ENCODE results near the gene MYH10. TPM values are rescaled to one million over a fixed set of nuclear protein-coding genes. Genes with fewer than 3 reads are reported as not detected.

Gene MYH10
- total and polyA plus RNA-seq, 9 of the 15 experiments (the other 6 are each of a cell fraction or from before 2014, with no cell fraction given), result 16.3 to 95.3 (median 39.7) TPM

DNA sequence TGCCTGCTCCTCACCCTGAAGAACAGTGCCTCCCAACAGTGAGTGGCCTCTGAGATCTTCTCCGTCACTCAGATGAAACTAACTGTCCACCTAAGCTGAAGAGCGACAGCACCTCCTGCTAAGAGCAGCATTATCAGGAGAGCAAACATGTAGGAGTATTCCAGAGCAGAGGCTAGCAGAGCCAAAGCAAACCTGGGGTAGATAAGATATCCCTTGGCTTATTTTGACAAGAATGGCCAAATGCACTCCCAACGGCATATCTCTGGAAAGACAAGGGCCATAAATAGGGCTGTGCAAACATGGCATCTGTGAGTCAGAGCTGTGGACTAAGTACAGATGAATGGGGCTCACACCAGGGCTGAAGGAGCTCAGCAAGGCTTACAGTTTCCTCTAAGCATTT, 98.5 kb downstream of the MYH10 start (continued):
- TF ChIP-seq HNRNPK (IDR thresholded peaks at IDR 0.05; ENCODE audit: low read depth, low read length, poor library complexity, severe bottlenecking) (no peak), ZNF695 (CRISPR knock-in tag; IDR thresholded peaks at IDR 0.05) (no peak), SLC30A9 (CRISPR knock-in tag; IDR thresholded peaks at IDR 0.05) (no peak), BMI1 (IDR thresholded peaks at IDR 0.05; ENCODE audit: low read length) (no peak), MEIS2 (IDR thresholded peaks at IDR 0.05; ENCODE audit: partially characterized antibody) (peak; percentile 96), MBD2 (IDR thresholded peaks at IDR 0.05; ENCODE audit: borderline replicate concordance, low read depth) (peak; percentile 81), ELF4 (CRISPR knock-in tag; IDR thresholded peaks at IDR 0.05) (0 out of 2 replicates have a peak, but pooled peaks have one; percentile 64), GTF2F1 (IDR thresholded peaks at IDR 0.05; ENCODE audit: low read depth, low read length) (no peak), SAFB2 (IDR thresholded peaks at IDR 0.05; ENCODE audit: borderline replicate concordance, low read depth, low read length, severe bottlenecking) (no peak), NFATC3 (IDR thresholded peaks at IDR 0.05) (no peak), CREM (IDR thresholded peaks at IDR 0.05; ENCODE audit: low read depth) (peak; percentile 60), HMGN3 (IDR thresholded peaks at IDR 0.05; ENCODE audit: borderline replicate concordance, extremely low read depth, insufficient read length, low read depth, low read length) (no peak), ZNF282 (CRISPR knock-in tag; IDR thresholded peaks at IDR 0.05) (no peak)
- TF ChIP-seq, protein P1, sequence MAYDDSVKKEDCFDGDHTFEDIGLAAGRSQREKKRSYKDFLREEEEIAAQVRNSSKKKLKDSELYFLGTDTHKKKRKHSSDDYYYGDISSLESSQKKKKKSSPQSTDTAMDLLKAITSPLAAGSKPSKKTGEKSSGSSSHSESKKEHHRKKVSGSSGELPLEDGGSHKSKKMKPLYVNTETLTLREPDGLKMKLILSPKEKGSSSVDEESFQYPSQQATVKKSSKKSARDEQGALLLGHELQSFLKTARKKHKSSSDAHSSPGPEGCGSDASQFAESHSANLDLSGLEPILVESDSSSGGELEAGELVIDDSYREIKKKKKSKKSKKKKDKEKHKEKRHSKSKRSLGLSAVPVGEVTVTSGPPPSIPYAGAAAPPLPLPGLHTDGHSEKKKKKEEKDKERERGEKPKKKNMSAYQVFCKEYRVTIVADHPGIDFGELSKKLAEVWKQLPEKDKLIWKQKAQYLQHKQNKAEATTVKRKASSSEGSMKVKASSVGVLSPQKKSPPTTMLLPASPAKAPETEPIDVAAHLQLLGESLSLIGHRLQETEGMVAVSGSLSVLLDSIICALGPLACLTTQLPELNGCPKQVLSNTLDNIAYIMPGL (CRISPR knock-in tag; IDR thresholded peaks at IDR 0.05), result no peak
- TF ChIP-seq, protein P2, sequence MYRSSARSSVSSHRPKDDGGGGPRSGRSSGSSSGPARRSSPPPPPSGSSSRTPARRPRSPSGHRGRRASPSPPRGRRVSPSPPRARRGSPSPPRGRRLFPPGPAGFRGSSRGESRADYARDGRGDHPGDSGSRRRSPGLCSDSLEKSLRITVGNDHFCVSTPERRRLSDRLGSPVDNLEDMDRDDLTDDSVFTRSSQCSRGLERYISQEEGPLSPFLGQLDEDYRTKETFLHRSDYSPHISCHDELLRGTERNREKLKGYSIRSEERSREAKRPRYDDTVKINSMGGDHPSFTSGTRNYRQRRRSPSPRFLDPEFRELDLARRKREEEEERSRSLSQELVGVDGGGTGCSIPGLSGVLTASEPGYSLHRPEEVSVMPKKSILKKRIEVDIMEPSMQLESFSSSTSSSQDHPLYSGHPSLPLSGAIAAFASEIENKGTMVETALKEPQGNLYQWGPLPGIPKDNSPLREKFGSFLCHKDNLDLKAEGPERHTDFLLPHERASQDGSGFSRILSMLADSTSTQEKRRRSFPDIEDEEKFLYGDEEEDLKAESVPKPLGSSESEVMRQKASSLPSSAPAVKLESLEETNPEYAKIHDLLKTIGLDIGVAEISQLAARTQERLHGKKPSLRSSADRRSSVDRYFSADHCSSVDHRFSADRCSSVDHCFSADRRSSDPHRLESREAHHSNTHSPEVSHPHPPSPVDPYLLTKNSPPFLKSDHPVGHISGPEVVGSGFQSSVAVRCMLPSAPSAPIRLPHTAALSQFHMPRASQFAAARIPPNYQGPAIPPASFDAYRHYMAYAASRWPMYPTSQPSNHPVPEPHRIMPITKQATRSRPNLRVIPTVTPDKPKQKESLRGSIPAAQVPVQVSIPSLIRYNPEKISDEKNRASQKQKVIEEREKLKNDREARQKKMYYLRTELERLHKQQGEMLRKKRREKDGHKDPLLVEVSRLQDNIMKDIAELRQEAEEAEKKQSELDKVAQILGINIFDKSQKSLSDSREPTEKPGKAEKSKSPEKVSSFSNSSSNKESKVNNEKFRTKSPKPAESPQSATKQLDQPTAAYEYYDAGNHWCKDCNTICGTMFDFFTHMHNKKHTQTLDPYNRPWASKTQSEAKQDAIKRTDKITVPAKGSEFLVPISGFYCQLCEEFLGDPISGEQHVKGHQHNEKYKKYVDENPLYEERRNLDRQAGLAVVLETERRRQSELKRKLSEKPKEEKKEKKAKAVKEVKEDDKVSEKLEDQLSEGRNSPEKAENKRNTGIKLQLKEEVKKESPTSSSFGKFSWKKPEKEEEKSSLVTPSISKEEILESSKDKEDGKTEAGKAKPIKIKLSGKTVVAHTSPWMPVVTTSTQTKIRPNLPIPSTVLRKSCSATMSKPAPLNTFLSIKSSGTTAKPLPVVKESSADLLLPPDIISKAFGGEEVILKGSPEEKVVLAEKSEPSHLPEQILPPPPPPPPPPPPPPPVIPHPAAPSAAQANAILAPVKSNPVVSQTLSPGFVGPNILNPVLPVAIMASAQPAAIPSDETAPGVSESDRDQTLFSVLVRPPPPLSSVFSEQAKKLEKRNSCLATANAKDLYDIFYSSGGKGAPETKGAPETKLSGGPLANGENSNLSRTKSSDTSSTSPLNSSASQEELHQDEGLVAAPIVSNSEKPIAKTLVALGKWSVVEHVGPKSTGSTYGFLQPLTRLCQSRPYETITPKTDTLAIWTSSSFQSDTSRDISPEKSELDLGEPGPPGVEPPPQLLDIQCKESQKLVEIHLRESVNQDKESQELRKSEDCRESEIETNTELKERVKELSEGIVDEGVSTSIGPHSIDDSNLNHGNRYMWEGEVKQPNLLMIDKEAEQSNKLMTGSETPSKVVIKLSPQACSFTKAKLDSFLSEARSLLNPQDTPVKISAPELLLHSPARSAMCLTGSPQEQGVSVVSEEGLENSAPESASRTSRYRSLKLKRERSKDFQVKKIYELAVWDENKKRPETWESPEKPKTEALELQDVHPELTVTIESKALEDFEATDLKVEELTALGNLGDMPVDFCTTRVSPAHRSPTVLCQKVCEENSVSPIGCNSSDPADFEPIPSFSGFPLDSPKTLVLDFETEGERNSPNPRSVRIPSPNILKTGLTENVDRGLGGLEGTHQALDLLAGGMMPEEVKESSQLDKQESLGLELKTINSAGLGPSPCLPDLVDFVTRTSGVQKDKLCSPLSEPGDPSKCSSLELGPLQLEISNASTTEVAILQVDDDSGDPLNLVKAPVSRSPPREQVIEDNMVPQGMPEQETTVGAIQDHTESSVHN (IDR thresholded peaks at IDR 0.05; ENCODE audit: borderline replicate concordance in 1 of 2, low read depth in 1 of 2), result no peak
- TF ChIP-seq, protein P3, sequence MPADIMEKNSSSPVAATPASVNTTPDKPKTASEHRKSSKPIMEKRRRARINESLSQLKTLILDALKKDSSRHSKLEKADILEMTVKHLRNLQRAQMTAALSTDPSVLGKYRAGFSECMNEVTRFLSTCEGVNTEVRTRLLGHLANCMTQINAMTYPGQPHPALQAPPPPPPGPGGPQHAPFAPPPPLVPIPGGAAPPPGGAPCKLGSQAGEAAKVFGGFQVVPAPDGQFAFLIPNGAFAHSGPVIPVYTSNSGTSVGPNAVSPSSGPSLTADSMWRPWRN (IDR thresholded peaks at IDR 0.05; ENCODE audit: low read depth), result peak; percentile 78
- TF ChIP-seq, protein P4, sequence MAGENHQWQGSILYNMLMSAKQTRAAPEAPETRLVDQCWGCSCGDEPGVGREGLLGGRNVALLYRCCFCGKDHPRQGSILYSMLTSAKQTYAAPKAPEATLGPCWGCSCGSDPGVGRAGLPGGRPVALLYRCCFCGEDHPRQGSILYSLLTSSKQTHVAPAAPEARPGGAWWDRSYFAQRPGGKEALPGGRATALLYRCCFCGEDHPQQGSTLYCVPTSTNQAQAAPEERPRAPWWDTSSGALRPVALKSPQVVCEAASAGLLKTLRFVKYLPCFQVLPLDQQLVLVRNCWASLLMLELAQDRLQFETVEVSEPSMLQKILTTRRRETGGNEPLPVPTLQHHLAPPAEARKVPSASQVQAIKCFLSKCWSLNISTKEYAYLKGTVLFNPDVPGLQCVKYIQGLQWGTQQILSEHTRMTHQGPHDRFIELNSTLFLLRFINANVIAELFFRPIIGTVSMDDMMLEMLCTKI (IDR thresholded peaks at IDR 0.05; ENCODE audit: partially characterized antibody), result no peak

All from K562 (cell line).